ENCODE results near the gene HCN4.
A peak's percentile ranks its signal among the peaks of the same experiment; 100 is the strongest.

HCN4 gene

DNA sequence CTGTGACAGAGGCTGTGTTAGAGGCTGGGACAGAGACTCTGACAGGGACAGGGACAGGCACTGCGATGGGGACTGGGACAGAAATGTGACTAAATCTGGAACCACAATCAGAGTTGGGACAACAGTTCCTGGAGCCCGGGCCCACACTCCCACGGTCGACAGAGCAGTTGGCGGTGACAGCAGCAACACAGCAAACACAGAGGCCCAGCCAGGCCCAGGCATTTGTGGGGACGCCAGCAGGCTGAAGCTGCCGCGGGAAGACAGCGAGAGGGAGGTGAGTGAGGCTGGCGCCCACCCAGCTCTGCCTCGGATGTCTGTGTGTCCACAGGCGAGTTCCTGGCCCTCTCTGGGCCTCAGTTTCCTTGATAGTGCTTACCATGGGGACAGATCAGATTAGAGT lies 9.3 kb upstream of the HCN4 start:
- DNase-seq (ENCODE audit: low spot score): no peak

DNA sequence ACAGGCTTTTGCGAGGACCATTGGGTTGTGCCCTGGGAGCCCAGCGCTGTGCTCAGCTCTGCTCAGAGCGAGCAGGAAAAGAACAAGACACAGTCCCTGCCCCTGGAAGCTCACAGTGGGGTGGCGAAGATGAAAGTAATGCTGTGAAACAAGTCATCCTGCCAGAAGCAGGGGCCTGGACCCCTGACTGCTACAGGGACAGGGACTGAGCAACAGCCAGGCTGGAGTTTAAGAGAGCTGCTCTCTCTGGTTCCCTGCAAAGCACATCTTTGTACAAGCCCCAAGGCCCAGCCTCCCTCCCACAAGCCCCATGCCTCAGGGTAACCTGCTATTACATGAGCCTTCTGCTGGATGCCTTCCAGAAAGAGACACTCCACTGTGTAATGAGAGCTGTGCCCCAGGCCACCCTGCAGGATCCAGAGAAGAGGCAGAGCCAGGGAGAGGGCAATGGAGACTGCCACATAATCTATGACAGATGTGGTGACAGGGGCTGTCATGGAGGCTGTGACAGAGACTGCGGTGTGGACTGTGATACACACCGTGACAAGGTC lies 7.1 kb upstream of the HCN4 start:
- DNase-seq (ENCODE audit: low spot score): no peak

DNA sequence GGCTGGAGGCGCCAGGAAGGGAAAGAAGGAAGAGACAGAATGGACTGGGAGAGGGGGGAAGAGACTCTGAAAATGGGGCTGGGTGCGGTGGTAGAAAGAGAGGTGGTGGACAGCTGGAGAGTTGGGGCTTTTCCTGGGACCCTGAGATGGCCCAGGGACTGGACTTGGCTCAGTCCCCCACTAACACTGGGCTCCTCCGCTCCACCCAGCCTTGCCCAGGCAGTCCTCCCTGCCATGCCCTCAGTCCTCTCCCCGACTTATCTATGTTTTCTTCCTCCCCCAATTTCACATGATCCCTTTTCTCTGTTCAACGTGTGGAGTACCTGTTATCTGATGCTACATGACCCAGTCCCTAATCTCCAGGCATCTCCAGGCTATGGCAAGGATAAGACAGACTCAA lies 6.3 kb upstream of the HCN4 start:
- no peak for DNase-seq (ENCODE audit: low spot score)

DNA sequence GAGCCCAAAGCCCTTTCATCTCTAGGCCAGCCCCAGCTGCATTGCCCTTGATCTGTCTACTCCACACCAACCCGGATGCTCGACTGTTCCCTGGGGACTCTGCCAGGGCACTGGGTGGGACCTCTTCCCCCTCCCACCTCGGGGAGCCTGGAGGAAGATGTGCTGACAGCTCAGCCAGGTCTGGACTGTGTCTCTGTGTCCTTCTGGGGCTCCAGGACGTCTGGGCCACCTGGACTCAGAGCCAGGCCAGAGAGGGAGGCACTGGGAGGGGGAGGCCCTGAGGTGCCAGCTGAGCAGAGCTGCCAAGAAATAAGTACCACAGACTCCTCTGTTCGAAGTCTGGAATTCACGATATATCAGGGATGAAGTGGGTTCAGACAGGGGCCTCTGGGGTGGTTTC lies 5.8 kb upstream of the HCN4 start:
- no peak for DNase-seq (ENCODE audit: low spot score)

DNA sequence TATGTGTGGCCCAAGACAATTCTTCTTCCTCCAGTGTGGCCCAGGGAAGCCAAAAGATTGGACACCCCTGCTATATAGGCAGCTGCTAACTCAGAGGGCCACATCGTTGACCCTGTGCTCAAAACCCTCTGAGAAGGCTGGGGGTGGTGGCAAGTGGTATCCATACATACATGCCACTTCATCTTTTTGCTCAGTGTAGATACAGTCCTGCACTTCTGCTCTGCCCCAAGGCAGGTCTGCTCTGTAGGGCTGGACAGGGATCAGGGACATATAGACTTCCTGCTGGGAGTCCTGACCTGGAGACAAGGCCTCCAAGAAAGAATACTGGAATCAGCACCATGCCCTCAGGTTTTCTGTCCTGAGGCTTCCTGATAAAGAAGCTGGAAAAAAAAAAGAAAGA lies 4.5 kb upstream of the HCN4 start:
- DNase-seq (ENCODE audit: low spot score): no peak

DNA sequence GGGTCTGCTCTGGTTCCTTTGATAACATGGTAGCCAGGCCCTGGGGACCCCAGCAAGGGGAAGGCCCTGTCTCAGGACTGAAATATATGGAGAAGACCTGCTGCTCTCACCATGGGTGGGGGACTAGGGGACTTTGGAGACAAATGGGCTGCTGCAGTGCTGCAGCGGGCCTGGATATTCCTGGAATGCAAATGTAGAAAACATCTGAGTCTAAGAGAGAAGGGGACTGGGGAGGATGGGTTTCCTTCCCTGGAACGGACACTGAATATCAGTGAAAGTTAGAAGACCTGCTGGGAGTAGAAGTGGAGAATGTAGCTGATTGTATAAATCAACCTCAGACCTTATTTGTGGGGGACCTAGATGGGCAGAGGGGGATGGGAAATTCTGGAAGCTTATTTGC lies 3.1 kb upstream of the HCN4 start:
- no peak for DNase-seq (ENCODE audit: low spot score)

DNA sequence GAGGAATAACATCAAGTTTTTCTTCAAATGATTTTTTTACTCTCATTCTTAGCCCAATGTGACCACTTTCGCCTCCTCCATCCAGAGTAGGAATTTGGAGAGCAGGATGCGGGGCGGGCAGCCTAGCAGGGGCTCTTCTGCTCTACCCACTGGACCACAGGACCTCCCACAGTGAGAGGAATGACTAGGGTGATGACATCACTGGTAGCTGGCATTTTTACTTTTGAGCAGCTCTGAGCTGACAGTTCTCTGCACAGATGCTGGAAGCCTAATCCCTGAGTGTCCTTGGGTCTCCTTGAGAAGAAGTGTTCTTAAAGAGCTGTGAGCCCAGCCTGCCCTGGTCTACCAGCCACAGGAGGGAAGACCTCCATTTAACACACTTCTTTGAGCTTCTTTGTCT lies 1.4 kb upstream of the HCN4 start:
- DNase-seq (ENCODE audit: low spot score): no peak

DNA sequence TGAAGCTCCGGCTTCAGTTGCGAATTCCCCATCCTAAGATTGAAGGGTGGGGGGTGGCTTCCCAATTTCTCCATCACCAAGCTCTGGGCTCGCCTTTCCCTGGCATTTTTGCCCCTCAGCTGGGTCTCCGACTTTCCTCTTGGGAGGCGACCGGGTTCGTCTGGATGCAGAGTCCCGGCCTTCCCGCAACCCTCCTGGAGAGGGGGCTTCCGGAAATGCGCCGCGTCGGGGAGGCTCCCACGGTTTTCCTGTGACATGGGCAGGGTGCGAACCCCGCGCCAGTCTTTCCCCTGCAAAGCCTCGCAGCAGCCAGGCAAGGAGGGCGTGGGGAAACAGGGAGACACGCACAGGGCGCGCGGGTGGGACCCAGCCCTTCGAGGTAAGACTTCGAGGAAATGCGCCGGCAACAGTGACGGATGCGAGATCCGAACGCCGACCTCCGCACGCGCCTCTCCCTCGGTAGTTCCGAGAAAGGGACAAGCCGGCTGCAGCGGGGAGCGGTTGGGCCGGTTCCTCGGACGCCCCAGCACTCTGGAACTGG lies 466 bp upstream of the HCN4 start:
- no peak for DNase-seq (ENCODE audit: low spot score)

DNA sequence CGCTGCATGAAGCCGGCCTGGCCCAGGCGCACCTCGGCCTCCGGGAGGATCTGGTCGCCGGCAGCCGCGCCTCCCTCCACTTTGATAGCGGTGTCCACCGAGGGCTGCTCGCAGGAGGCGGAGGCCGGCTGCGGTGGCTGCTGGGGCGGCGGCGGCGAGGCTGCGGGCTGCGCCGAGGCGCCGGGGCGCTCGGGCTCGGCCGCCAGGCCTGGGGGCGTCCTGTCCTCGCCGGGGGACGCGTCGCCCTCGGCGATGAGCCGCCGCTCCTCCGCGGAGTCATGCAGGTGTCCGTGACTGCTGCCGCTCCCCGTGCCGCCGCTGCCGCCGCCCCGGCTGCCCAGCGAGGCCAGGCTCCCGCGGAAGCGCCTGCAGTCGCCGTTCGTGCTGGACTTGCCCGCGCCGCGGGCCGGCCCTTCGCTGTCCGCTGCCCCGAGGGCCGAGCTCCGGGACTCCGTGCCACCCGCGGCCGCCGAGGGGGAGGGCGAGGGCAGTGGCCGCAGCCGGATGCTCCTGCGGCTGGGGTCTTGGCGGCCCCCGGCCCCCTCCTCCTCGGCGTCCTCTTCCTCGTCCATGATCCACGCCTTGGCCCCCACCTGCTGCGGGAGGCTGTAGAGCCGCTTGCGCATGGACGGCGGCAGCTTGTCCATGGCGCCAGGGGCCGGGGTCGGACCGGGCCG lies 996 bp downstream of the HCN4 start:
- peak; percentile 63 for DNase-seq (ENCODE audit: low spot score)

DNA sequence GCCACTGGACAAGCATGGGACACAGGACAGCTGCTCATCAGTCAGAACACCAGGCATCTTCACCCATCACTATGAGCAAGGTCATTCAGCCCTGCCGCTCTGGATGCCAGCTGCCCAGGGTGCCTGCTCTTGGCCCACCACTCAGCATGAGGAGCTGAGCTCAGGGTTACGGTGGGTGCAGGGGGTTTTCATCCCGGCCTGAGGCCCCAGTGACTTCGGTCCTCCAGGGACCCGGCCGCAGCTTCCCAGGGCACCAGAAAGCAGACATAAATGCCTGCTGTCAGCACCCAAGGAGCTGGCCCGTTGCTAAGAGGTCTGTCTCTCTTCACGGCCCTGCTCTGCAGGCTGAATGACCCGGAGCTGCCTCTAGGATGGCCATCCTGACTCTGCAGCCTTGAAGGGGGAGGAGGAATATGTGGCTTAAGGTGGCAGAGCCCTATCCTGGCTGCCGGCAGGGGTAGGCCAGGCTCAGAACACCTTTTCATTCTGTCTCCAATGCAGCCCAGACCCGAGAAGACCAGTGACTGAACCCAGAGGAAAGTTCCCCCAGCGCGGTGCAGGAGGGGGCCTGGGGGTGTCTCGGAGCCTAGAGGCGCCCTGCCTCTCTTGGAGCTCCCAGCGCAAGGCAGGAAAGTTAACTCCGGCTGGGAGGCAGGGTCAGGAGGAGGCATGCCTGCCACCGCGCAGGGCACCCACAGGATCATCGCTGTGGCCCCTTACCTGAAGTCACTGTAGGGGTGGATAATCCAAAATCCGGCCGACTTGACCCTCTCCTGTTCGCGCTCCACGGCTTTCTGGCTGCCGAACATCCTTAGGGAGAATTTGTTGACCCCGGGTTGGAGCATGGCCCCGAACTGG lies 1.8 kb downstream of the HCN4 start:
- no peak for DNase-seq (ENCODE audit: low spot score)

DNA sequence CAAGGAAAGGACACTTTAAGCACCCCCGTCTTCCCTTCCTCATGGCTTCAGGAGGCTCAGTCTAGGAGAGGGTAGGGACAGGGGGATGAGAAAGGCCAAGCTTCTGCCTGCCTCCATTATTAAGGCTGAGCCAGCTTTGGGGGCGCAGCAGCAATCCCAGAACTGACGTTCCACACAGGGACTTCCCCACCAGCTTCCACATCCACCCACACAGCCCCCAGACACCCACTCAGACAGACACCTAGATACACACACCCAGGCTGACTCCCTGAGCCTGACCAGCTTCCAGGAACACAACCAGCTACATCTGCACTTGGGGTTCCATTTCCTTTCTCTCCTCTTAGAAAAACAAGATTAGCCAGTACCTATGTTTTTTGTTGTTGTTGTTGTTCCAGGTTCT lies 4.7 kb downstream of the HCN4 start:
- no peak for DNase-seq (ENCODE audit: low spot score)

DNA sequence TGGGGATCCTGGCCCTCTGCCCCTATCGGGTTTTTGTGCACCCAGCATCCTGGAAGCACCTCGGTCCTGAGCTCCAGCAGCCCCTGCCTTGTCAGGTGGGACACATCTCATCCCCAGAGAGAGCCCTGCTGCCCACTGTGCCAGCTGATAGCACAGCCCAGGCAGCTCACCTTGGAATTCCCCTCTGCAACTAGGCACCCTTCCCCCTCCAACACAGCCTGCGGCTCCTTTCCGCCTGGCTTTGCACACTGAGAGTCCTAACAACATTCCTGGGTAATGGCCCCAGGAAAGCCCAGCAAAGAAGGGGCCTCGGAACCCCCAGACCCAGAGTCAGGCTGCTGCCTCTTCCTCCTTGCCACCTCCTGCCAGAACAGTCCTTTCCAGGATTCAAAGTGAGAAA lies 5.9 kb downstream of the HCN4 start:
- DNase-seq (ENCODE audit: low spot score): no peak

DNA sequence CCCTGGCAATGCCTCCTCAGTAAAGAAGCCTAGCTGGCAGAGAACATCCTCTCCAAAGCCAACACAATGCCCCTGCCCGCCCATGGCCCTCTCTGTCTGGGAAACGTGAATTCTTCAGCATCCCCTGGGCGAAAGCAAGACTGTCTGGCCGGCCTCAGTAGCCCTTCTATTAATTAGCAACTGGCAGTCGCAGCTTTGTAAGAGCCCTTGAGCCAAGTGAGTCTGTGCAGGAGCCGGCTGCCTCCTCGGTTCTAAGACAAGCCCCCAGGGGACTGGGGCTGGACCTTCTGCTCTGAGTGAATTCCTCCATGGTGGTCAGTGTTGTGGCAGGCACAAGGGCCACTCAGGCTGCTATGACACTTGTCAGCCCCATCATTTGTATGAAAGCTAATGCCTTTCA lies 7.4 kb downstream of the HCN4 start:
- DNase-seq (ENCODE audit: low spot score): no peak

DNA sequence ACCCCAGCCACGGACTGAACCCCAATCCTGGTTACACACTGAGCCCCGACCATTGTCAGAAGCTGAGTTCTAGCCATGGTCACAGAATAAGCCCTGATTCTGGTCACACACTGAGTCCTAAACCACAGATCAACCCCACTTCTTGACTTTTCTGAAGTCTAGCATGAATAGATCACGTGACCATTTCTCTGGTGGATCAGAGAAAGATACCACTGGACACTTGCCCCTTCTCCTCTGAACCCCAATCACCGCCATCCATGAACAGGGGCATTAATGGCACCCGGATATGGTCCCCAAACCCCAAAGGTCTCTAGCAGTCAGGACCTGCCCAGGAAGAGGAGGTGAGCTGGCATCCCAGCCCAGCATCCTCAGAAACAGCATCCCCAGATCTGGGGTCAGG lies 9.1 kb downstream of the HCN4 start:
- no peak for DNase-seq (ENCODE audit: low spot score)

DNA sequence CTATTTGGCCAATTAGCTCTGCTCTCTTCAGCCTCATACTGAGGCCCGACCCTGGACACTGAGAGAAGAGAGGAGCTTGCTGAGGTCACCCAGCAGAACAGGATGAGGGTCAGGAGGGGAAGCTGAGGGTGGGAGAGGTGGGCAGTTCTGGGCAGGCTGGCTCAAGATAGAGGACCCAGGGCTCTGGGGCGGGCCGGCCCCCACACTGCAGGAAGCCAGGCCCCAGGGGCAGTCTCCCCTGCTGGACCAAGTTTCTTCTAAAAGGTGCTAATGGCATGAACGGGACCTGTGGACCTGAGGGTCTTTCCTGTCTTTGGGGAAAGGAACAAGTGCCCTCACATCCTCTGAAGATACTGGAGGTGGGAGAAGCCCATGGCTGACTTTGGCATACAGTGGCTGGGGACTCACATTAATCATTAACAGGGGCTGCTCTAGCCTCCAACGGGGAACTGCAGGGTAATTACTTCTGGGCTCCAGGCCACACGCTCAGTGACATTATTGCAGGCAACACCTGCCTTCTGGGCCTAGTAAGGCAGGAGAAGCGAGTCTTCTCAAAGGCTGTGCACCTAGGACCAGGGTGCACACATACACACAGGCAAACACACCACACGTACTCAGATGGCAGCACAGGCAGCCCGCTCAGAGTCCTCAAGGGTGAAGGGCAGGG lies 10.6 kb downstream of the HCN4 start:
- no peak for DNase-seq (ENCODE audit: low spot score)

DNA sequence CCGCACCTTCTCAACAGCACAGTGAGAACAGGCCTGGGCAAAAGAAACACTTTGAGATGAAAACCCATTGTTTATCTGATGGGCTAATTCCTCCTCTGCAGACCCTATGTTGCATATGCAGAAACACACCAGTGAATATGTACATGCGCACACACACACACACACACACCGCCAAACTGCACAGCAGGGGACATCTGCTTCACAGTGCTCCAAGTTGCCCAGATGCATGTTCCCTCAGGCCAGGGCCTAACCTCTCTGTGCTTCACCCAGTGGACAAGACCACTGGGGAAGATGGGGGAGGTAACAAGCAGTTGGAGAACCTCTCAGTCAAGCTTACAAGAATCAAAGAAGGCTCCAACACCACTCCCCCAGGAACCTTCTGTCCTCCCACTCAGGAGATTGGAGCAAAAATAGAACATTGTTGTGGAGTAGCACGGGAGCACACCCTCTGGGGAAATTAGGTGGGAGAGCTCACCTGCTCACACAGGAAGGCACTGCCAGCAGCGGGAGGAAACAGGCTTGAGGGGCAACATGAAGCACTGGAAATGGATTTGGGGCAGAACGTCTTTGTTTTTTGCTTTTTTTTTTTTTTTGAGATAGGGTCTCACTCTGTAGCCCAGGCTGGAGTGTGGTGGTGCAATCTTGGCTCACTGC lies 13.0 kb downstream of the HCN4 start:
- DNase-seq (ENCODE audit: low spot score): no peak

DNA sequence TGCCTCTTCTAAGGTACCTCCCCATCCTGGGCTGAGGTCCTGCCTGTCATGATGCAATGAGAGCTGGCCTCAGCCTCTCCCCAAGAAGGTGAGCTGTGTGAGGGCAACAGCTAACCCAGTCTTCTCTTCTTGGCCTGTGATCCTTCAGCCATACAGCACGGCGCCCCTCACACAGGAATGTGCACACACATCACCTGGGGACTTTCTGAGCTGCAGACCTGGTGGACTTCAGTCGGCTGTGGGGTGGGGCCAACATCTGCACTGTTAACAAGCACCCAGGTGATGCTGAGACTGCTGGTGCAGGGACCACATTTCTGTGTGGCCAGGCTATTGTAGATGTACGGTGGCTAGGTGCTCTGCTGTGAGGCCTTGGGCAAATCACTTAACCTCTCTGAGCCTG lies 14.5 kb downstream of the HCN4 start:
- no peak for DNase-seq (ENCODE audit: low spot score)

DNA sequence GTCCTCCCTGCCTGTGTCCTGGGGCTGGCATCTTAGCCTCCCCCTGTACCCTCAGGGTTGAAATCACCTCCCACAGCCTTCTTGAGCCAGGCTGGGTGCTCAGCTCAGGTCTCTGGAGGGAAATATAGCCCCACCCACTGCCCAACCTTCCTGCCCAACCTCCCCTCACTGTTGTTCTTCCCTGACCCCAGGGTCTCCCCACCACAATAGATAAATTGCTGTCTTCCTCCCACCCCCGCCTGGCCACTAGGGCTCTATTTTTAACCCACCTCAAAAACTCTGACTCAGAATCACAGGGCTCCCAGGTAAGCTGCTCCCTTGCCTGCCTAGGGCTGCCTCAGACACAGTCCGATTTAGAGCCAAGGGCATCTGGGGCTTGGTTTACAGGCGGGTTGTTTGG lies 15.0 kb downstream of the HCN4 start:
- DNase-seq (ENCODE audit: low spot score): no peak

DNA sequence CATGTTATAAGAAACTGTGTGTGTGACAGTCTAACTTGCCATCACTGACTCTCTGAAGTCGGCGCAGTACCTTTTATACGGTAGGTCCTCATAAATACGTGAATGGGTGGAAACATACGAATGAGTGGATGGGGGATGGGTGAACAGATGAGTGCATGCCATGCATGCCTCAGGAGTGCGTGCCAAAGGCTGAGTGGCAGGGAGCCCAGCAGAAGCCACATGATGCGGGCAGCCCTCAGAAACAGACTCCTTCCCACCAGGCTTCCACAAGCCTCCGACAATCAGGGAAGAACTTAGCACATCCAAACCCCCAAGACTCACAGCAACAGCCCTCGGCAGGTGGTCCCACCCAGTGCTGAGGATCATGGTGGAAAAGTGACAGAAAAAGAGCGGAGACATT lies 16.7 kb downstream of the HCN4 start:
- DNase-seq (ENCODE audit: low spot score): no peak

DNA sequence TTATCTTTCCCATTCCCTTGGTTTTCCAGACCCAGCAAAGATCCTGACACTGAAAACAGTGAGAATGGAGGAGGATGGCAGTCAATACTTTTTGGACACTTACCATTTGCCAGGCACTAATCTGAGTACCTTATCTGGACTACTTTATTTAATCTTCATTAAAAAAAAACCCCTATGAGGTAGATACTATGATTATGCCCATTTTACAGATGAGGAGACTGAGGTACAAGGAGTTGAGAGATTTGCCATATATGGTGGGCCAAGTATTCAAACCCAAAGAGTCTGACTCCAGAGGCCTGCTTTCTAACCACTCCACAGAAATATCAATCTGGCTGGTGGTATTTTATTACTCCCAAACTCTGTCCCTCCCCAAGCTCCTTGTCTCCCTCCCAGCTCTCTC lies 19.6 kb downstream of the HCN4 start:
- no peak for DNase-seq (ENCODE audit: low spot score)

DNA sequence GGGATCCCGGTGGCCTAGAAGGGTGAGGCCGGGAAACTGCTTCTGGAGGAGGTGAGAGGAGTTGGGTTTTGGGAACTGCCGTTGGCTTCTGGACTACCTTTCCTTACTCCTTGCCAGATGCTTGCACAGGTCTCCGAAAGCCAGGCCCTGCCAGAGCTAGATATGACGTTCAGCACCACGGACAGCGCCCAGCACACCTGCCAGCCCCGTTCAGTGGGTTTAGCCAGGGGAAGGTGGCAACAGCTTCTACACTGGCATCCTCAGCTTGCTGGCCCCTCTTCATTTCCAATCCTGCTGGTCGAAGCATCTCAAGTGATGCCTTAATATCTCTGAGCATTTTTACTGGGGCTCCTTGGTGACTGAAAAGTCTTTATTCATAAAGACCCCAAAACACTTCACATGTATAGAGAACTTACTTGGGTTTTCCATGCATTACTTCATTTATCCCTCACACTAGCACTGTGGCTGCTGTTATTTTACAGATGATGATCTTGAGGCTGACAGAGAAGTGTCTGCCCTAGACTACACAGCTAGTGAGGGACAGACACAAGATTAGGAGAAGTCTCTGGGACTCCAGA lies 21.9 kb downstream of the HCN4 start:
- peak; percentile 85 for DNase-seq (ENCODE audit: low spot score)

DNA sequence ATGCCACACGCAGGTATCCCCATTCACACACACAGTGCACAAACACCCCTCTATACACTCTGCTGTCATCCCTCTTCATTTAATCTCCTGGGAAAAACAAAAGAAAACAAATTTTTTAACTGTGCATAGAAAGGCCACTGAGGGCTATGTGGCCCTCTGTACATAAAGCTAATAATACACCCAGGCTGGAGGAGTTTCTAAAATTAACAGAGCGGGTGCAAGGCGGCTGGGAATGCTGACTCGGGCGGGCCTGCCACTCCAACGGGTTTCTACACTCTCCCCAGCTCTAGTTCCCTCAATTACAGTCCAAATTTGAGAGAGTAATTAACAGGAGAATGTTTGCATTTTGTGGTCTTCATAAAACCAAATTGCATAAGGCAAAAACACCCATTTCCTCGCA lies 23.1 kb downstream of the HCN4 start:
- DNase-seq (ENCODE audit: low spot score): no peak
